CD4-positive, alpha-beta memory T cell (primary cell): ENCODE measurements around the gene CITED2. TPM values are rescaled to one million over a fixed set of nuclear protein-coding genes. Genes with fewer than 3 reads are reported as not detected.

ENCODE experiments used
- CTCF ChIA-PET: fragments of 350-600 bp; sonication (Branson Sonifier 250); formaldehyde crosslinking; loops from one replicate; lab custom pipeline; 2021; ENCODE audit warnings: inconsistent platforms; ENCODE audit not compliant: partially characterized antibody; lab: Charles Lee
- POLR2A ChIA-PET: fragments of 350-600 bp; sonication (Branson Sonifier 250); formaldehyde crosslinking; loops from one replicate; lab custom pipeline; 2021; ENCODE audit not compliant: partially characterized antibody; lab: Charles Lee
- DNase-seq, 5 donors: peaks; one replicate each; pipeline versions ENCODE4 v3.0.0 to v3.0.0-alpha.2; 2020 to 2022; ENCODE audit warnings: mixed read lengths in 1 of 5
- H3K27ac ChIP-seq: one replicate; pipeline ENCODE4 v1.7.0; 2013; ENCODE audit warnings: low read depth, low read length
- H3K27me3 ChIP-seq: 2 replicates; pipeline ENCODE4 v1.7.0; 2013; ENCODE audit warnings: mild to moderate bottlenecking, low read length, moderate library complexity; ENCODE audit not compliant: insufficient read depth
- H3K36me3 ChIP-seq: 2 replicates; pipeline ENCODE4 v1.7.0; 2013; ENCODE audit warnings: mild to moderate bottlenecking, low read length, moderate library complexity; ENCODE audit not compliant: insufficient read depth
- H3K4me1 ChIP-seq: 2 replicates; pipeline ENCODE4 v1.7.0; 2013; ENCODE audit warnings: mild to moderate bottlenecking, low read length, moderate library complexity; ENCODE audit not compliant: insufficient read depth
- H3K4me3 ChIP-seq, 2 donors: one replicate each; pipeline ENCODE4 v1.7.0; 2013; ENCODE audit warnings: low read length in 2 of 2, mild to moderate bottlenecking in 1 of 2
- H3K9me3 ChIP-seq, 2 donors: one replicate each; pipeline ENCODE4 v1.7.0; 2013; ENCODE audit warnings: low read length in 2 of 2, control low read depth in 1 of 2; ENCODE audit not compliant: control insufficient read depth in 1 of 2
- H3K27ac Mint-ChIP-seq, 7 donors: one replicate each; pipeline ENCODE4 v1.8.0; 2020 to 2021; ENCODE audit warnings: mixed read lengths in 7 of 7, mild to moderate bottlenecking in 6 of 7, inconsistent platforms in 3 of 7, moderate library complexity in 3 of 7
- H3K27me3 Mint-ChIP-seq, 2 donors: one replicate each; pipeline ENCODE4 v1.8.0; 2020 to 2021; ENCODE audit warnings: mixed read lengths in 2 of 2
- H3K36me3 Mint-ChIP-seq, 2 donors: one replicate each; pipeline ENCODE4 v1.8.0; 2020 to 2021; ENCODE audit warnings: mixed read lengths in 2 of 2, inconsistent platforms in 1 of 2, mild to moderate bottlenecking in 1 of 2
- H3K4me1 Mint-ChIP-seq, 4 donors: one replicate each; pipeline ENCODE4 v1.8.0; 2020 to 2021; ENCODE audit warnings: mixed read lengths in 4 of 4, mild to moderate bottlenecking in 1 of 4
- H3K4me3 Mint-ChIP-seq, 8 donors: one replicate each; pipeline ENCODE4 v1.8.0; 2020 to 2021; ENCODE audit warnings: mixed read lengths in 8 of 8, mild to moderate bottlenecking in 7 of 8, moderate library complexity in 6 of 8, inconsistent platforms in 3 of 8
- H3K9me3 Mint-ChIP-seq, 8 donors: one replicate each; pipeline ENCODE4 v1.8.0; 2020 to 2021; ENCODE audit warnings: mixed read lengths in 8 of 8, mild to moderate bottlenecking in 5 of 8, inconsistent platforms in 3 of 8, moderate library complexity in 1 of 8
- intact Hi-C: fragments of 100-400 bp; cut with micrococcal nuclease; formaldehyde crosslinking; loops from one replicate; pipeline ENCODE4 v1.15.1; 2023
- polyA plus RNA-seq, 2 donors: library from polyadenylated mRNA; unstranded; fragments of 300-500 nt; fragmentation: Illumina TruSeq; gene quantifications; one replicate each; pipeline ENCODE4 v1.2.3, GENCODE V29; 2021
- total RNA-seq, 2 experiments: library from RNA; stranded (reverse); gene quantifications; one replicate each; pipeline ENCODE4 v1.2.3, GENCODE V29; 2021

Gene CITED2
- total and polyA plus RNA-seq, 4 experiments from 2014 or later: 37.1 to 118 (median 82.3) TPM

DNA sequence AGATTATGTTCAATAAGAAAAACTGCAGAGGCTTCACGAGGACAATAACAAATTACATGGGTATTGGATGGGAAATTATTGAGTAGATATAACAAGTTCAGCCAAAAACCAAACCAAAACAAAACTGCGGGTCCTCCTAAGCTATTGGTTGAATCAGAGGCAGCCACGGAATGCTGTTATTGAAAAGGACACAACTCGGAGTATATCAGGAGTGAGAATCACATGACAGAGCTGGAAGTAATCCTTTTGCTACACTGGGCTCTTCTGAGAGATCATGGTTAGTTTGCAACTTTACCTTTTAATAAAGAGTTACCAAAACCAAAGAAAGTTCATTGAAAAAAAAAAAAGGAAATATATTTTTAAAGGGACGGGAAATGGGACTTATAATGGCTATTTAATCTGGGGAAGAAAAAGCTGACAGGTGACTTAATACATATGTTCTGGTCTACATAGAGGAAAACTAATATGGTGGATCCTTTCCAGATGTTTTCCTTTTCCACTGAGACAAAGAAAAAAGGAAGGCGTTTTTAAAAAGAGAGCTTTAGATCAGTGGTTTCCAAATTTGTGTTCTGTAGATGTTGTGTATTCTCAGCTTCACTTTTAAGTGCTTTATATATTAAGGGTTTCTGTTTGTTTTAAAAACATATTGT, 6.9 kb upstream of the CITED2 start:
- no peaks in the 10 kb centered on the region for H3K9me3 ChIP-seq
- Mint-ChIP-seq H3K27me3 (peaks cover 0 to 2% of the 10 kb centered on the region in 2 donors), H3K9me3 (peaks cover 0 to 2% (median 0%) of the 10 kb centered on the region in 8 donors), H3K4me3 (no peak overlapping the region), H3K36me3 (peaks cover 0 to 4% of the 10 kb centered on the region in 2 donors), H3K4me1 (peaks cover 0 to 5% (median 2%) of the 10 kb centered on the region in 4 donors), H3K27ac (no peak overlapping the region)
- peaks cover 1% of the 10 kb centered on the region for H3K4me1 ChIP-seq
- H3K4me3 ChIP-seq: no peak overlapping the region
- POLR2A ChIA-PET: interaction anchor here (0.6 kb wide), 1 partner anchor 347 kb away, joined by 4 read pairs; no protein-coding TSS in a partner anchor
- intact Hi-C loops: no loop called here
- CTCF ChIA-PET: interaction anchor here (0.9 to 1.4 kb wide), 2 partner anchors 8 to 11 kb away, joined by 3 to 6 read pairs; no protein-coding TSS in a partner anchor
- no peak for DNase-seq
- no peaks in the 10 kb centered on the region for H3K27me3 ChIP-seq
- H3K36me3 ChIP-seq: no peaks in the 10 kb centered on the region
- H3K27ac ChIP-seq: no peak overlapping the region

DNA sequence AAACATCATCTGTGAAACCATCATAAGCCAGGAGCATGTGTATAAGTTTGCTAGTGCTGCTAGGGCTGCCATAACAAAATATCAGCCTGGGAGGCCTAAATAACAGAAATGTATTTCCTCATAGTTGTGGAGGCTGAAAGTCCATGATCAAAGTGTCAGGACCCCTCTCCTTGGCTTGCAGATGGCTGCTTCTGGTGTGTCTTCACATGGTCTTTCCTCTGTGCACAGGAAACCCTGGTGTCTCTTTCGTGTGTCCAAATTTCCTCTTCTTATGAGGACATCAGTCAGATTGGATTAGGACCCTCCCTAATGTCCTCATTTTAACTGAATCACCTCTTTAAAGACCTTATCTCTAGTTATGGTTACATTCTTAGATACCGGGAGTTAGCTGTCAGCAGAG, 6.2 kb upstream of the CITED2 start:
- Mint-ChIP-seq H3K4me3 (no peak overlapping the region), H3K36me3 (peaks cover under 1 to 4% of the 10 kb centered on the region in 2 donors), H3K27me3 (peaks cover 0 to 2% of the 10 kb centered on the region in 2 donors), H3K27ac (no peak overlapping the region), H3K9me3 (peaks cover 0 to 2% (median 0%) of the 10 kb centered on the region in 8 donors), H3K4me1 (peaks cover 4 to 12% (median 8%) of the 10 kb centered on the region in 4 donors)
- ChIA-PET POLR2A (no interaction called here), CTCF (interaction anchor here (1.4 kb wide), 1 partner anchor 11 kb away, joined by 6 read pairs; no protein-coding TSS in a partner anchor)
- H3K36me3 ChIP-seq: no peaks in the 10 kb centered on the region
- peaks cover 8% of the 10 kb centered on the region for H3K4me1 ChIP-seq
- no peak overlapping the region for H3K27ac ChIP-seq
- no peaks in the 10 kb centered on the region for H3K27me3 ChIP-seq
- H3K9me3 ChIP-seq: no peaks in the 10 kb centered on the region
- H3K4me3 ChIP-seq: no peak overlapping the region
- DNase-seq: no peak
- intact Hi-C loops: no loop called here

GRCh38 chr6:139380168-139380567, 5.7 kb upstream of the CITED2 start:
- no peak overlapping the region for H3K4me3 Mint-ChIP-seq
- ChIA-PET POLR2A (no interaction called here), CTCF (interaction anchor here (1.4 to 2.4 kb wide), 2 partner anchors 10 kb away, joined by 6 to 9 read pairs; no protein-coding TSS in a partner anchor)
- Histone ChIP-seq H3K27me3 (no peaks in the 10 kb centered on the region), H3K4me1 (peaks cover 9% of the 10 kb centered on the region), H3K36me3 (no peaks in the 10 kb centered on the region), H3K27ac (no peak overlapping the region), H3K9me3 (no peaks in the 10 kb centered on the region), H3K4me3 (no peak overlapping the region)
- peaks cover 0 to 2% of the 10 kb centered on the region in 2 donors for H3K27me3 Mint-ChIP-seq
- peaks cover 4 to 5% of the 10 kb centered on the region in 2 donors for H3K36me3 Mint-ChIP-seq
- H3K9me3 Mint-ChIP-seq: peaks cover 0 to 2% (median 0%) of the 10 kb centered on the region in 8 donors
- intact Hi-C loops: no loop called here
- H3K4me1 Mint-ChIP-seq: peaks cover 6 to 13% (median 10%) of the 10 kb centered on the region in 4 donors
- no peak for DNase-seq
- H3K27ac Mint-ChIP-seq: no peak overlapping the region

GRCh38 chr6:139378882-139379341, 4.5 kb upstream of the CITED2 start:
- Mint-ChIP-seq H3K27me3 (peaks cover 0 to 2% of the 10 kb centered on the region in 2 donors), H3K4me3 (no peak overlapping the region), H3K9me3 (peaks cover 0 to 6% (median 0%) of the 10 kb centered on the region in 8 donors), H3K36me3 (peaks cover 8 to 13% of the 10 kb centered on the region in 2 donors), H3K4me1 (peaks cover 6 to 22% (median 10%) of the 10 kb centered on the region in 4 donors), H3K27ac (no peak overlapping the region)
- Histone ChIP-seq H3K27ac (no peak overlapping the region), H3K36me3 (no peaks in the 10 kb centered on the region), H3K4me1 (peaks cover 9% of the 10 kb centered on the region), H3K27me3 (no peaks in the 10 kb centered on the region), H3K9me3 (no peaks in the 10 kb centered on the region), H3K4me3 (no peak overlapping the region)
- DNase-seq: no peak
- ChIA-PET POLR2A (interaction anchor here (1.7 kb wide), 1 partner anchor 9 kb away, joined by 4 read pairs; no protein-coding TSS in a partner anchor), CTCF (interaction anchor here (0.9 to 2.4 kb wide), 2 partner anchors 9 to 11 kb away, joined by 4 to 9 read pairs; no protein-coding TSS in a partner anchor)
- intact Hi-C loops: loop anchor here (10.0 kb wide), 2 partner anchors 386 to 726 kb away; no protein-coding TSS in a partner anchor

DNA sequence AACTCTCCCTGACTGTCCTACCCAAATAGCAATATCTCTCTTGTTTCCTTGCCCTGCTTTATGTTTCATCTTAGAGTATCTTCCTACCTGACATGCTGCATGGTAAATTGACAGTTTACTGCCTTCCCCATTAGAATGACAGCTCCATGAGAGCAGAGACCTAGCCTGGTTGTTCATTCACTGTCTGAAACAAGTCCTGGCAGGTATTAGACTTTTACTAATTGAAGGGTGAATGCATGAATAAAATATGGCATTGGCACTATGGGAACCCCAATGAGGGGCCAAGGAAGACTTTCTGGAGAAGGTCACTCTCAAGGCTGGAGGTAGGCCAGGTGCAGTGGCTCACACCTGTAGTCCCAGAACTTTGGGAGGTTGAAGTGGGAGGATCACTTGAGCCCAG, 3.8 kb upstream of the CITED2 start:
- peaks cover 0 to 9% (median 0%) of the 10 kb centered on the region in 8 donors for H3K9me3 Mint-ChIP-seq
- Histone ChIP-seq H3K4me1 (peaks cover 9% of the 10 kb centered on the region), H3K27ac (no peak overlapping the region), H3K27me3 (no peaks in the 10 kb centered on the region), H3K4me3 (no peak overlapping the region), H3K9me3 (no peaks in the 10 kb centered on the region), H3K36me3 (no peaks in the 10 kb centered on the region)
- POLR2A ChIA-PET: interaction anchor here (1.7 kb wide), 1 partner anchor 9 kb away, joined by 4 read pairs; no protein-coding TSS in a partner anchor
- intact Hi-C loops: loop anchor here (10.0 kb wide), 2 partner anchors 387 to 727 kb away; no protein-coding TSS in a partner anchor
- DNase-seq: no peak
- peak overlapping the region in 1 of 8 donors; percentile 8 for H3K4me3 Mint-ChIP-seq
- H3K27ac Mint-ChIP-seq: no peak overlapping the region
- peaks cover 6 to 26% (median 10%) of the 10 kb centered on the region in 4 donors for H3K4me1 Mint-ChIP-seq
- H3K36me3 Mint-ChIP-seq: peaks cover 15 to 20% of the 10 kb centered on the region in 2 donors
- peaks cover 0 to 2% of the 10 kb centered on the region in 2 donors for H3K27me3 Mint-ChIP-seq
- CTCF ChIA-PET: interaction anchor here (0.9 to 2.4 kb wide), 2 partner anchors 8 to 10 kb away, joined by 4 to 9 read pairs; no protein-coding TSS in a partner anchor

GRCh38 chr6:139376604-139377218, 2.3 kb upstream of the CITED2 start:
- no peaks in the 10 kb centered on the region for H3K27me3 ChIP-seq
- no peaks in the 10 kb centered on the region for H3K9me3 ChIP-seq
- peak overlapping the region; percentile 21 to 100 (median 97) for H3K4me3 Mint-ChIP-seq
- H3K27ac ChIP-seq: no peak overlapping the region
- H3K27ac Mint-ChIP-seq: peak overlapping the region in 6 of 7 donors; percentile 52 to 99 (median 96)
- no peaks in the 10 kb centered on the region for H3K36me3 ChIP-seq
- H3K4me3 ChIP-seq: no peak overlapping the region
- H3K36me3 Mint-ChIP-seq: peaks cover 23 to 30% of the 10 kb centered on the region in 2 donors
- peaks cover 9 to 31% (median 14%) of the 10 kb centered on the region in 4 donors for H3K4me1 Mint-ChIP-seq
- H3K4me1 ChIP-seq: peaks cover 13% of the 10 kb centered on the region
- no peak for DNase-seq
- intact Hi-C loops: loop anchor here (10.0 kb wide), 2 partner anchors 388 to 728 kb away; no protein-coding TSS in a partner anchor
- ChIA-PET CTCF (no interaction called here), POLR2A (interaction anchor here (4.5 to 6.3 kb wide), 5 partner anchors 161 to 602 kb away, joined by 36 to 153 read pairs (median 60); partner anchors contain the start of genes CCDC28A and HECA)
- H3K9me3 Mint-ChIP-seq: peaks cover 0 to 9% (median 0%) of the 10 kb centered on the region in 8 donors
- no peaks in the 10 kb centered on the region for H3K27me3 Mint-ChIP-seq
